Measurements from ENCODE around the gene PARP15. TPM values are rescaled to one million over a fixed set of nuclear protein-coding genes. Genes with fewer than 3 reads are reported as not detected.

Gene PARP15
- total and polyA plus RNA-seq, 8 donors = 0.25 to 4.5 (median 1.3) TPM; not detected in 1

- Histone ChIP-seq H3K9me3 (no peaks in the 10 kb centered on the region), H3K36me3 (no peaks in the 10 kb centered on the region), H3K4me1 (peaks cover 14 to 30% (median 22%) of the 10 kb centered on the region in 4 donors), H3K27me3 (no peaks in the 10 kb centered on the region), H3K4me3 (no peak overlapping the region), H3K27ac (no peak overlapping the region)
- no peak for DNase-seq
- intact Hi-C loops (cut with DNase I; ENCODE audit: low total_unique reads) = loop anchor here (5.0 kb wide), 1 partner anchor 115 kb away; the partner anchor contains the start of genes DTX3L and PARP9
- TF ChIP-seq EP300 (IDR thresholded peaks at IDR 0.05) = no peak
- TF ChIP-seq, protein P1, sequence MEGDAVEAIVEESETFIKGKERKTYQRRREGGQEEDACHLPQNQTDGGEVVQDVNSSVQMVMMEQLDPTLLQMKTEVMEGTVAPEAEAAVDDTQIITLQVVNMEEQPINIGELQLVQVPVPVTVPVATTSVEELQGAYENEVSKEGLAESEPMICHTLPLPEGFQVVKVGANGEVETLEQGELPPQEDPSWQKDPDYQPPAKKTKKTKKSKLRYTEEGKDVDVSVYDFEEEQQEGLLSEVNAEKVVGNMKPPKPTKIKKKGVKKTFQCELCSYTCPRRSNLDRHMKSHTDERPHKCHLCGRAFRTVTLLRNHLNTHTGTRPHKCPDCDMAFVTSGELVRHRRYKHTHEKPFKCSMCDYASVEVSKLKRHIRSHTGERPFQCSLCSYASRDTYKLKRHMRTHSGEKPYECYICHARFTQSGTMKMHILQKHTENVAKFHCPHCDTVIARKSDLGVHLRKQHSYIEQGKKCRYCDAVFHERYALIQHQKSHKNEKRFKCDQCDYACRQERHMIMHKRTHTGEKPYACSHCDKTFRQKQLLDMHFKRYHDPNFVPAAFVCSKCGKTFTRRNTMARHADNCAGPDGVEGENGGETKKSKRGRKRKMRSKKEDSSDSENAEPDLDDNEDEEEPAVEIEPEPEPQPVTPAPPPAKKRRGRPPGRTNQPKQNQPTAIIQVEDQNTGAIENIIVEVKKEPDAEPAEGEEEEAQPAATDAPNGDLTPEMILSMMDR (IDR thresholded peaks at IDR 0.05) = no peak
- TF ChIP-seq POLR2A (IDR thresholded peaks at IDR 0.05) = no peak
- TF ChIP-seq POLR2AphosphoS5 (IDR thresholded peaks at IDR 0.05) = no peak
- 59 to 78% (median 73%) methylated on average over 1 of the region's 1 CpG for WGBS, 5 donors
Observed at GRCh38 chr3:122677216-122677615, 99.8 kb downstream of the PARP15 start.

GRCh38 chr3:122678506-122678905 is 101.1 kb downstream of the PARP15 start:
- Histone ChIP-seq H3K27me3 (no peaks in the 10 kb centered on the region), H3K27ac (peak overlapping the region in 4 of 5 donors; percentile 94 to 98 (median 97)), H3K9me3 (no peaks in the 10 kb centered on the region), H3K36me3 (no peaks in the 10 kb centered on the region), H3K4me1 (peaks cover 24 to 43% (median 33%) of the 10 kb centered on the region in 4 donors), H3K4me3 (no peak overlapping the region)
- 73 to 87% (median 79%) methylated on average over 5 of the region's 5 CpGs for WGBS, 5 donors
- TF ChIP-seq POLR2A (IDR thresholded peaks at IDR 0.05) (no peak), EP300 (IDR thresholded peaks at IDR 0.05) (no peak), POLR2AphosphoS5 (IDR thresholded peaks at IDR 0.05) (no peak)
- TF ChIP-seq, protein P1 (IDR thresholded peaks at IDR 0.05) = no peak
- no peak for DNase-seq
- intact Hi-C loops (cut with DNase I; ENCODE audit: low total_unique reads) = loop anchor here (5.0 kb wide), 1 partner anchor 116 kb away; the partner anchor contains the start of genes DTX3L and PARP9

DNA sequence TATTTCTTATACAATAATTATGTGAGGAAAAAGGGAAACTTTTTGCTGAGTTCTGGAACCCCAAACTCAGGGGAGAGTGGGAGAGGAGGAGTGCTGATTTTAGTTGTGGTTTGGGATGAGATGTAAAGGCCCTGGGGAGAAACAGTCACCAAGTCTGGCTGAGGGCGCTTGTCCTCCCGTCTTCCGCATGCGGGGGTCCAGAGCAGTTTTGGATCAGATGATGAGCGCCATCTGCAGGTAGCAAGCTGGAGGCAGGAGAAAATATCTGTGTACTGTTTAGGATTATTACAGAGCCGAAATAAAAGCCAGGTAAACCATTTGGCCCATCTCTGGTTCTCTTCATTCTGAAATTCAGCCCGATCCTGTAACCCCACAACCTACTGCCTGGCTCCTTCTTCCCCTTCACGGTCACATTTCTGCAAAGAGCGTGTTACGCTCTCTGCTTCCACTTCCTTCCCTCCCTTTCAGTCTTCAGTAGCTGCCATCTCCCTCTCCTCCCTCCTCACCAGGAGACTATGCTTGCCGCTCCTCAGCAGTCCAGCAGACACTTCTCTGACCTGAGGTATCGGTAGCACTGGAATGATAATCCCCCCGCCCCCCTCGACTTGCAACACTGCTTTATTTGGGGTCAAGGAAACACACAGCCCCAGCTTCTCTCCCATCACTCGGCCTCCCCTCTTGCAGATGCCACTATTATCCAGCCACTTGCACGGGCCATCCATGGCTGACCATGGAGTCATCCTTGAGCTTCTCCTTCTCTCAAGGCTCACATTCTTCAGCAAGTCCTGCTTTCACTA is 101.8 kb downstream of the PARP15 start:
- peak overlapping the region; percentile 92 to 98 (median 96) for H3K27ac ChIP-seq
- H3K9me3 ChIP-seq = no peaks in the 10 kb centered on the region
- H3K27me3 ChIP-seq = no peaks in the 10 kb centered on the region
- no peak for TF ChIP-seq EP300 (IDR thresholded peaks at IDR 0.05)
- TF ChIP-seq POLR2AphosphoS5 (IDR thresholded peaks at IDR 0.05) = peak in 1 of 3 donors; percentile 65
- TF ChIP-seq, protein P1 (IDR thresholded peaks at IDR 0.05) = peak in 5 of 7 experiments; percentile 70 to 85 (median 75)
- no peak for TF ChIP-seq POLR2A (IDR thresholded peaks at IDR 0.05)
- no peaks in the 10 kb centered on the region for H3K36me3 ChIP-seq
- intact Hi-C loops (cut with DNase I; ENCODE audit: low total_unique reads) = loop anchor here (5.0 kb wide), 1 partner anchor 117 kb away; the partner anchor contains the start of genes DTX3L and PARP9
- peaks cover 24 to 43% (median 34%) of the 10 kb centered on the region in 4 donors for H3K4me1 ChIP-seq
- 6 to 10% (median 6%) methylated on average over 16 of the region's 16 CpGs for WGBS, 5 donors
- peak; percentile 84 to 93 for DNase-seq
- peak overlapping the region; percentile 82 to 94 (median 90) for H3K4me3 ChIP-seq

- no peaks in the 10 kb centered on the region for H3K27me3 ChIP-seq
- WGBS, 5 donors = 9 to 23% (median 13%) methylated on average over 10 of the region's 10 CpGs
- H3K36me3 ChIP-seq = no peaks in the 10 kb centered on the region
- H3K4me3 ChIP-seq = peak overlapping the region; percentile 82 to 94 (median 90)
- TF ChIP-seq POLR2AphosphoS5 (IDR thresholded peaks at IDR 0.05) (peak in 1 of 3 donors; percentile 17), EP300 (IDR thresholded peaks at IDR 0.05) (no peak)
- TF ChIP-seq, protein P1 (IDR thresholded peaks at IDR 0.05) = no peak
- H3K4me1 ChIP-seq = peaks cover 24 to 43% (median 34%) of the 10 kb centered on the region in 4 donors
- intact Hi-C loops (cut with DNase I; ENCODE audit: low total_unique reads) = loop anchor here (5.0 to 10.0 kb wide), 2 partner anchors 118 to 285 kb away; partner anchors contain the start of genes DTX3L and PARP9
- H3K27ac ChIP-seq = peak overlapping the region; percentile 92 to 98 (median 96)
- H3K9me3 ChIP-seq = no peaks in the 10 kb centered on the region
- DNase-seq = peak; percentile 36 to 62
Observed at GRCh38 chr3:122679882-122680474, 102.5 kb downstream of the PARP15 start.
